ENCODE results near the gene ACE2. TPM values are rescaled to one million over a fixed set of nuclear protein-coding genes. Genes with fewer than 3 reads are reported as not detected.

ACE2 gene
- total RNA-seq, 4 donors from 2014 or later: 1.8 to 6.7 (median 5.7) TPM

GRCh38 chrX:15602761-15603160, 2.0 kb upstream of the ACE2 start:
- no peak for TF ChIP-seq CTCF (IDR thresholded peaks at IDR 0.05; ENCODE audit: low read depth)

GRCh38 chrX:15601932-15602331, 1.2 kb upstream of the ACE2 start:
- no peak for TF ChIP-seq CTCF (IDR thresholded peaks at IDR 0.05; ENCODE audit: low read depth)

GRCh38 chrX:15600049-15600448, 711 bp downstream of the ACE2 start:
- no peak for TF ChIP-seq CTCF (IDR thresholded peaks at IDR 0.05; ENCODE audit: low read depth)

- TF ChIP-seq CTCF (IDR thresholded peaks at IDR 0.05; ENCODE audit: low read depth): no peak
Measured at GRCh38 chrX:15599461-15599860, 1.3 kb downstream of the ACE2 start.

- TF ChIP-seq CTCF (IDR thresholded peaks at IDR 0.05; ENCODE audit: low read depth): no peak
Measured at GRCh38 chrX:15598026-15598425, 2.7 kb downstream of the ACE2 start.

- no peak for TF ChIP-seq CTCF (IDR thresholded peaks at IDR 0.05; ENCODE audit: low read depth)
Measured at GRCh38 chrX:15594371-15594770, 6.4 kb downstream of the ACE2 start.

GRCh38 chrX:15579778-15580747, 20.7 kb downstream of the ACE2 start:
- TF ChIP-seq CTCF (IDR thresholded peaks at IDR 0.05; ENCODE audit: low read depth): no peak

Measured in subcutaneous adipose tissue (tissue), 4 donors.